ENCODE data around the gene SEMA3G.

GRCh38 chr3:52396011-52396906, 48.6 kb downstream of the SEMA3G start:
- no peak for TF ChIP-seq CTCF (IDR thresholded peaks at IDR 0.05)
- no peak for TF ChIP-seq POLR2A (IDR thresholded peaks at IDR 0.05)
- no peak for TF ChIP-seq POLR2AphosphoS5 (IDR thresholded peaks at IDR 0.05)
- TF ChIP-seq EP300 (IDR thresholded peaks at IDR 0.05) = no peak

All from stomach (tissue), 4 donors.